Erythroblast (primary cell): ENCODE data around the gene PTPRN2.

Experiments used
- GATA1 ChIP-seq: IDR thresholded peaks from 2 replicates; pipeline ENCODE4 v1.6.1; 2011; ENCODE audit warnings: low read depth, mild to moderate bottlenecking, control low read depth, low read length, moderate library complexity
- POLR2A ChIP-seq: IDR thresholded peaks from 2 replicates; pipeline ENCODE4 v1.6.1; 2011; ENCODE audit warnings: mild to moderate bottlenecking, low read length

GRCh38 chr7:158258411-158259130, 329.1 kb downstream of the PTPRN2 start:
- TF ChIP-seq POLR2A: no peak
- TF ChIP-seq GATA1: no peak
